OCI-LY3 (cell line): ENCODE measurements around the gene ZNF521.

Experiments used
- H2AFZ ChIP-seq: fragments of 200-600, 300-600 bp; shearing (Covaris generic); 2 replicates; pipeline ENCODE4 v1.6.0; 2014; ENCODE audit warnings: antibody characterized with exemption, low read depth, low read length
- H3K27ac ChIP-seq: fragments of 200-600, 300-600 bp; sonication (generic); 2 replicates; pipeline ENCODE4 v1.5.1; 2014; ENCODE audit warnings: mild to moderate bottlenecking, low read length, moderate library complexity, mixed read lengths
- H3K27me3 ChIP-seq: fragments of 200-600, 300-600 bp; sonication (generic); 2 replicates; pipeline ENCODE4 v1.6.1; 2014; ENCODE audit warnings: low read depth, low read length, mixed read lengths
- H3K36me3 ChIP-seq: fragments of 200-600, 300-600 bp; sonication (generic); replicated peaks from 2 replicates; pipeline ENCODE3; 2014; ENCODE audit warnings: low read depth, low read length, mixed read lengths
- H3K4me1 ChIP-seq: fragments of 300-600, 200-600 bp; sonication (generic); 2 replicates; pipeline ENCODE4 v1.6.1; 2014; ENCODE audit warnings: low read length, mixed read lengths
- H3K4me2 ChIP-seq: fragments of 200-600, 300-600 bp; sonication (generic); 2 replicates; pipeline ENCODE4 v1.6.1; 2014; ENCODE audit warnings: low read length, mixed read lengths
- H3K4me3 ChIP-seq: fragments of 300-600, 200-600 bp; sonication (generic); 2 replicates; pipeline ENCODE4 v1.5.1; 2014; ENCODE audit warnings: antibody characterized with exemption, mild to moderate bottlenecking, low read length, moderate library complexity
- H3K79me2 ChIP-seq: fragments of 300-600, 200-600 bp; shearing (Covaris generic); 2 replicates; pipeline ENCODE4 v1.6.1; 2014; ENCODE audit warnings: mild to moderate bottlenecking, low read length, mixed read lengths
- H3K9ac ChIP-seq: fragments of 300-600, 200-600 bp; shearing (Covaris generic); 2 replicates; pipeline ENCODE4 v1.6.0; 2014; ENCODE audit warnings: mild to moderate bottlenecking, low read length, moderate library complexity
- H3K9me3 ChIP-seq: fragments of 200-600, 300-600 bp; shearing (Covaris generic); 2 replicates; pipeline ENCODE4 v1.6.1; 2014; ENCODE audit warnings: low read length, mixed read lengths; ENCODE audit not compliant: insufficient read depth
- H4K20me1 ChIP-seq: fragments of 200-600, 300-600 bp; sonication (generic); 2 replicates; pipeline ENCODE4 v1.6.1; 2016; ENCODE audit warnings: low read length, mixed read lengths; ENCODE audit not compliant: insufficient read depth
- EZH2phosphoT487 ChIP-seq: fragments of 200-600 bp; shearing (Covaris generic); IDR thresholded peaks from 2 replicates; pipeline ENCODE4 v1.6.1; 2018; ENCODE audit warnings: antibody characterized with exemption, mixed run types, low read depth
- TF ChIP-seq, protein P1 (sequence below): fragments of 200-600, 300-600 bp; sonication (generic); IDR thresholded peaks from 2 replicates; pipeline ENCODE4 v1.5.1; 2014; ENCODE audit warnings: antibody characterized with exemption, low read length, low read depth

The ZNF521 gene

DNA sequence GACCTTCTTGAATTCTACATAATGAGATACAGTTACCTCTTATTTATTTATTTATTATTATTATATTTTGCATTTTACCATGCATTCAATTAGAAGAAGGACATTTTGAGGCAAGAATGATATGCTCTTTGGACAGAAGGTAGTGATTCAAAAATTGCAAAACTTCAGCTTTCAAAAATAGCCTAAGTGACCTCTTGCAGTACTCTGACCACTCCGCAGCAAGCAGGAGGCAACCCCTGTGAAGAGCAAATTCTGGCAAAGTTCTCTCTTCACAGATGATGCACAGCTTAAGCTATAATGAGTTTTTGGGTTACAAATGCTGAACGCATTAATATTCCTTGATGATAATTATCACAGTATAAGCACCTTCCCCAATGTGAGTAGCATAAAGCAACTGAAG lies 170.0 kb downstream of the ZNF521 start:
- H3K4me2 ChIP-seq = no peak overlapping the region

DNA sequence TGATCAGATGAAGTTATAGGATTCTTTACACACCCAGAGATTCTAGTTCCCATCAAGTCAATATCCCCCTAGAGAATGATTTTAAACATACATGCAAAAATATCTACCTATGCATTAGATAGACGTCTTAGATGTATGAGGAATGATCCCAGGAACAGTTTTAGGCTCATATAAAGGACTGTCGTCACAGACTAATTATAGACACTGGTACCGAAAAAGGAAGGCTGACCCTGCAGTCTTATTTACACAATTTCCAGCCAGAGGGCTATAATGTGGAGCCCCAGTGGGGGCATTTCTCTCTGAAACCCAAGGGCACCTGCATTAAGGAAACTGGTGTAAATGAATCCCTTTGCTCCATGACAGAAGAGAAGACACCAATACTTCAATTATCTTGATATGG lies 170.4 kb downstream of the ZNF521 start:
- Histone ChIP-seq H3K9me3 (no peaks in the 10 kb centered on the region), H3K9ac (no peak overlapping the region), H4K20me1 (no peaks in the 10 kb centered on the region), H3K79me2 (no peaks in the 10 kb centered on the region), H3K27ac (no peak overlapping the region), H3K27me3 (no peaks in the 10 kb centered on the region), H3K4me2 (no peak overlapping the region), H3K4me3 (no peak overlapping the region), H3K4me1 (no peaks in the 10 kb centered on the region), H3K36me3 (no peaks in the 10 kb centered on the region), H2AFZ (no peak overlapping the region)
- TF ChIP-seq, protein P1, sequence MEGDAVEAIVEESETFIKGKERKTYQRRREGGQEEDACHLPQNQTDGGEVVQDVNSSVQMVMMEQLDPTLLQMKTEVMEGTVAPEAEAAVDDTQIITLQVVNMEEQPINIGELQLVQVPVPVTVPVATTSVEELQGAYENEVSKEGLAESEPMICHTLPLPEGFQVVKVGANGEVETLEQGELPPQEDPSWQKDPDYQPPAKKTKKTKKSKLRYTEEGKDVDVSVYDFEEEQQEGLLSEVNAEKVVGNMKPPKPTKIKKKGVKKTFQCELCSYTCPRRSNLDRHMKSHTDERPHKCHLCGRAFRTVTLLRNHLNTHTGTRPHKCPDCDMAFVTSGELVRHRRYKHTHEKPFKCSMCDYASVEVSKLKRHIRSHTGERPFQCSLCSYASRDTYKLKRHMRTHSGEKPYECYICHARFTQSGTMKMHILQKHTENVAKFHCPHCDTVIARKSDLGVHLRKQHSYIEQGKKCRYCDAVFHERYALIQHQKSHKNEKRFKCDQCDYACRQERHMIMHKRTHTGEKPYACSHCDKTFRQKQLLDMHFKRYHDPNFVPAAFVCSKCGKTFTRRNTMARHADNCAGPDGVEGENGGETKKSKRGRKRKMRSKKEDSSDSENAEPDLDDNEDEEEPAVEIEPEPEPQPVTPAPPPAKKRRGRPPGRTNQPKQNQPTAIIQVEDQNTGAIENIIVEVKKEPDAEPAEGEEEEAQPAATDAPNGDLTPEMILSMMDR = no peak

More for the DNA sequence above, 170.0 kb downstream of the ZNF521 start:
- no peak overlapping the region for H3K27ac ChIP-seq
- H3K79me2 ChIP-seq = no peaks in the 10 kb centered on the region
- H3K4me1 ChIP-seq = no peaks in the 10 kb centered on the region
- no peak overlapping the region for H3K4me3 ChIP-seq
- no peaks in the 10 kb centered on the region for H4K20me1 ChIP-seq
- H3K36me3 ChIP-seq = no peaks in the 10 kb centered on the region
- TF ChIP-seq, protein P1 = no peak
- no peak for TF ChIP-seq EZH2phosphoT487
- no peak overlapping the region for H2AFZ ChIP-seq
- H3K27me3 ChIP-seq = no peaks in the 10 kb centered on the region
- H3K9ac ChIP-seq = no peak overlapping the region
- no peaks in the 10 kb centered on the region for H3K9me3 ChIP-seq

DNA sequence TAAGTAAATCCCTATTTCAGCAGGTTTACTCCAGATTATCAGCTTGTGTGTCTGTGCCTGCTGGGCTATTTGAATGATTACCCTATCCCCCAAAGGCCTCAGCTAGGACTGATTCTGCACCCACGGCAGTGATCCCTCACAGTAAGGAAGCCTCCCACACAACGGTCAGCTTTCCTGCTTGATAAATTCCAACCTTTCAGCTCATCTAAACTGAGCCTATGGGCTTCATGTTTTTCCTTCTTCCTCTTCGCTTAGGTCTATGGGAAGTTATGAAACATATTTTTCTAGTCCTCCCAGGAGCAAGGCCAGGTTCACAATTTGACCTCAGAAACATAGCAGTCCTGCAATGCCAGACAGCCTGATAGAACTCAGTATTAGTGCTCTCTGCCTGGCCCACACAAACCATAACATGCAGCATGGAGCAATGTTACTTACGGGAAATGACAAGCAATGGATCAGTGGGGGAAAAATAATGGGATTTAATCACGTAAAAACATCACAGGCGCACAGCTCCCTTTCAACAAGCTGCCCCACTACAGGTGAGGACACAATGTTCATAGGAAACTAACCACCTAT lies 170.9 kb downstream of the ZNF521 start:
- no peak for TF ChIP-seq EZH2phosphoT487
- TF ChIP-seq, protein P1 = no peak
- Histone ChIP-seq H3K27me3 (no peaks in the 10 kb centered on the region), H3K79me2 (no peaks in the 10 kb centered on the region), H3K9me3 (no peaks in the 10 kb centered on the region), H3K4me1 (no peaks in the 10 kb centered on the region), H3K36me3 (no peaks in the 10 kb centered on the region), H2AFZ (no peak overlapping the region), H3K4me2 (no peak overlapping the region), H3K27ac (no peak overlapping the region), H4K20me1 (no peaks in the 10 kb centered on the region), H3K4me3 (no peak overlapping the region), H3K9ac (no peak overlapping the region)

DNA sequence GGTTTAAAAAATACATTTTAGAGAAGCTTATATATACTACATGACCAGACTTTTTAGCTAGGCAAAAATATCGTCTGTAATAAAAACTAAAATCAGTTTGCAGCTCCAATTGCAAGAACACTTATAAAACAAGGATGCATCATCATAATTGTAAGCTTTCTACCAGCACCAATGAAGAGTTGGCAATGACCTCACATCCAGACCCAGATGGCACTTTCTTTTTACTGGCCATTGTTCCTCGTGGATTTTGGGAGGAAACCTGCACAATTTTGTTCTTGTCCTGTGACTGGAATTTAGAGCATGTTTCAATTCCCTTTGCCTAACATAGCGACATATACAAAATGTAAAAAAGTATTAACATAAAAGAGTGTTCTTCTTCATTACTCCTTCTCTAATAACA lies 174.3 kb downstream of the ZNF521 start:
- Histone ChIP-seq H3K27ac (no peak overlapping the region), H3K79me2 (no peaks in the 10 kb centered on the region), H2AFZ (no peak overlapping the region), H3K4me3 (no peak overlapping the region), H3K36me3 (no peaks in the 10 kb centered on the region), H4K20me1 (no peaks in the 10 kb centered on the region), H3K4me2 (no peak overlapping the region), H3K27me3 (no peaks in the 10 kb centered on the region), H3K9me3 (no peaks in the 10 kb centered on the region), H3K9ac (no peak overlapping the region), H3K4me1 (no peaks in the 10 kb centered on the region)
- TF ChIP-seq, protein P1 = no peak
- TF ChIP-seq EZH2phosphoT487 = no peak
